CD4-positive, alpha-beta T cell (primary cell): Measurements from ENCODE around the gene N4BP2L1. TPM values are rescaled to one million over a fixed set of nuclear protein-coding genes. Genes with fewer than 3 reads are reported as not detected.
A peak's percentile ranks its signal among the peaks of the same experiment; 100 is the strongest.

Experiments
- ATAC-seq: fragments of 200-7000 bp; cut with Tn5 transposase; one replicate; pipeline ENCODE4 v1.10.0; 2022; ENCODE audit warnings: mild to moderate bottlenecking; ENCODE audit not compliant: poor library complexity
- CTCF ChIA-PET: fragments of 350-600 bp; sonication (Branson Sonifier 250); formaldehyde crosslinking; loops from one replicate; lab custom pipeline; 2021; ENCODE audit warnings: antibody characterized with exemption, inconsistent platforms; lab: Charles Lee
- POLR2A ChIA-PET: fragments of 350-600 bp; sonication (Branson Sonifier 250); formaldehyde crosslinking; loops from one replicate; lab custom pipeline; 2021; ENCODE audit warnings: antibody characterized with exemption, inconsistent platforms; lab: Charles Lee
- DNase-seq, 14 experiments: peaks; one replicate each; pipeline ENCODE4 v3.0.0-alpha.2; 2013 to 2020; ENCODE audit warnings: mixed read lengths in 2 of 14
- H3K27ac ChIP-seq, 2 donors: one replicate each; pipeline versions ENCODE4 v1.5.1 to v1.7.0; 2013; ENCODE audit warnings: low read length in 2 of 2, low read depth in 1 of 2, mild to moderate bottlenecking in 1 of 2
- H3K27me3 ChIP-seq, 2 experiments: 1 replicate in 1 of 2; 2 replicates in 1 of 2; pipeline versions ENCODE4 v1.6.1 to v1.7.0; 2013; ENCODE audit warnings: low read length in 2 of 2, control low read depth in 1 of 2, mild to moderate bottlenecking in 1 of 2, moderate library complexity in 1 of 2; ENCODE audit not compliant: insufficient read depth in 2 of 2, control insufficient read depth in 1 of 2
- H3K36me3 ChIP-seq: one replicate; pipeline ENCODE4 v1.6.1; 2013; ENCODE audit warnings: low read length, control low read depth; ENCODE audit not compliant: insufficient read depth
- H3K4me1 ChIP-seq: one replicate; pipeline ENCODE4 v1.6.1; 2013; ENCODE audit warnings: low read length, control low read depth; ENCODE audit not compliant: insufficient read depth
- H3K4me3 ChIP-seq: one replicate; pipeline ENCODE4 v1.5.1; 2013; ENCODE audit warnings: mild to moderate bottlenecking, low read length, moderate library complexity
- H3K9me3 ChIP-seq, 2 experiments: 1 replicate in 1 of 2; 2 replicates in 1 of 2; pipeline versions ENCODE4 v1.6.1 to v1.7.0; 2013; ENCODE audit warnings: low read length in 2 of 2, mild to moderate bottlenecking in 2 of 2, control low read depth in 1 of 2, moderate library complexity in 1 of 2; ENCODE audit not compliant: control insufficient read depth in 1 of 2, insufficient read depth in 1 of 2
- H3K27ac Mint-ChIP-seq: one replicate; pipeline ENCODE4 v1.8.0; 2020; ENCODE audit warnings: mixed read lengths
- H3K27me3 Mint-ChIP-seq: one replicate; pipeline ENCODE4 v1.8.0; 2021; ENCODE audit warnings: mixed read lengths
- H3K36me3 Mint-ChIP-seq: one replicate; pipeline ENCODE4 v1.8.0; 2021; ENCODE audit warnings: low read depth, mixed read lengths
- H3K4me1 Mint-ChIP-seq: one replicate; pipeline ENCODE4 v1.8.0; 2021; ENCODE audit warnings: low read depth, mixed read lengths
- H3K4me3 Mint-ChIP-seq: one replicate; pipeline ENCODE4 v1.8.0; 2020; ENCODE audit warnings: mild to moderate bottlenecking, mixed read lengths
- H3K9me3 Mint-ChIP-seq: one replicate; pipeline ENCODE4 v1.8.0; 2020; ENCODE audit warnings: mixed read lengths
- intact Hi-C, 2 experiments: fragments of 100-400 bp; cut with DNase I in 1 of 2; cut with micrococcal nuclease in 1 of 2; formaldehyde crosslinking; loops; one replicate each; pipeline versions ENCODE4 v1.15.1 to v1.9.0; 2023 to 2025; cut with DNase I, micrococcal nuclease
- polyA plus RNA-seq, 2 donors: library from polyadenylated mRNA; unstranded; fragments of 120-200 nt; gene quantifications; one replicate each; pipeline ENCODE4 v1.2.1, GENCODE V29; 2013
- total RNA-seq, 174 experiments: library from RNA in 2 of 174; stranded (reverse) in 2 of 174; gene quantifications; one replicate each; pipeline ENCODE4 v1.2.3 and lab custom pipeline; 2021 to 2026
- TF ChIP-seq, protein P1 (sequence below): fragments of 200-600 bp; IDR thresholded peaks from one replicate; pipeline ENCODE4 v1.8.0; 2022; ENCODE audit warnings: antibody characterized with exemption, mild to moderate bottlenecking

The N4BP2L1 gene
- total RNA-seq (10 to 100 TPM; 47.5 to 50.5 TPM), total RNA-seq (lab: John Stamatoyannopoulos, UW) (6.0 to 84.1 (median 35.1) reads per million in 172 experiments)
- polyA plus RNA-seq (2013, experiment 1 of 2): 51.8 TPM
- polyA plus RNA-seq (2013, experiment 2 of 2): 47.5 TPM

DNA sequence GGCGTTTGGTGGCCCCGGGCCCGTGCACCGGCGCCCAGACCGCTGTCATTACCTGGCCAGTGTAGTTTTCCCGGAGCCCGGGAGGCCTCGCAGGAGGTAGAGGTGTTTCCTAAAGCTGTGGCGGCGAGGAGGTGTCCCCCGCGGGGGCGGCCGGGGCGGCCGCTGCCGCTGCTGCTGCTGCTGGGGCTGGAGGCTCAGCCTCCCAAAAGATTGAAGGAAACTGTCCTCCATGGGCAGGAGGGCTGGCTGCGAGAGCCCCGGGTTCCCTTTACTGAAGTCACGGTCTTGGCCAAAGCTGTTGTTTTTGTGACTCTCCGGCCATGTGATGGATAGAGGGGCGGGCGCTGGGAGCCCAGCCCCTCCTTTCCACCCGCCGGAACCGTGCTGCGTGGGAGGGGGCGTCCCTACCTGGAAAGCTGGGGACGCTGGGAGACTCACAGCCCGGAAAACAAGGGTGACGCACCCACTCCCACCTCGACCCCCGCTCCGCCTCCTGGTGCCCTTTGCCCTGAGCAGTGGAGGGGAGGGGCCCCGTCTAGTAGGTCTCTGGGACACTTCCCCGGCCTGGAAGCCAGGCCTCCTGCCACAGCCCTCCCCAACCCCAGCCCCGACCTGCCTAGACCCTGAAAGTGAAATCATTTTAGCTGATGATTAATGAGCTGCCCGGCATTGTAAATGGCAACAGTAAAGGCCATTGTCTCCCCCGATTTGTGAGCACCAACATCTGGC lies at the start of gene N4BP2L1:
Gene N4BP2L1, minus strand, starts transcription at position 279 of the 729 bp plus-strand sequence. Its CDS starts 48 bp downstream, at position 231.
- Mint-ChIP-seq H3K27ac (peak within 1 kb of the TSS; percentile 96), H3K4me1 (peaks cover 45% of the 10 kb centered on the region), H3K27me3 (no peaks in the 10 kb centered on the region), H3K9me3 (no peaks in the 10 kb centered on the region), H3K36me3 (peaks cover 46% of the 10 kb centered on the region), H3K4me3 (peak within 1 kb of the TSS; percentile 96)
- no peaks in the 10 kb centered on the region for H3K9me3 ChIP-seq
- ChIA-PET POLR2A (interaction anchor here (0.8 to 4.5 kb wide), 17 partner anchors 8 to 1115 kb away, joined by 3 to 83 read pairs (median 5); partner anchors contain the start of genes BRCA2, N4BP2L2, PDS5B and ZAR1L), CTCF (interaction anchor here (1.5 to 2.3 kb wide), 2 partner anchors 158 to 1115 kb away, joined by 4 to 7 read pairs; partner anchors contain the start of gene PDS5B)
- intact Hi-C loops: loop anchor here (2.0 to 10.0 kb wide), 7 partner anchors 109 to 1266 kb away; partner anchors contain the start of genes HSPH1 (in 2 of the 2), N4BP2L2 (in 2 of the 2), BRCA2 (in 1 of the 2) and PDS5B (in 1 of the 2)
- TF ChIP-seq, protein P1, sequence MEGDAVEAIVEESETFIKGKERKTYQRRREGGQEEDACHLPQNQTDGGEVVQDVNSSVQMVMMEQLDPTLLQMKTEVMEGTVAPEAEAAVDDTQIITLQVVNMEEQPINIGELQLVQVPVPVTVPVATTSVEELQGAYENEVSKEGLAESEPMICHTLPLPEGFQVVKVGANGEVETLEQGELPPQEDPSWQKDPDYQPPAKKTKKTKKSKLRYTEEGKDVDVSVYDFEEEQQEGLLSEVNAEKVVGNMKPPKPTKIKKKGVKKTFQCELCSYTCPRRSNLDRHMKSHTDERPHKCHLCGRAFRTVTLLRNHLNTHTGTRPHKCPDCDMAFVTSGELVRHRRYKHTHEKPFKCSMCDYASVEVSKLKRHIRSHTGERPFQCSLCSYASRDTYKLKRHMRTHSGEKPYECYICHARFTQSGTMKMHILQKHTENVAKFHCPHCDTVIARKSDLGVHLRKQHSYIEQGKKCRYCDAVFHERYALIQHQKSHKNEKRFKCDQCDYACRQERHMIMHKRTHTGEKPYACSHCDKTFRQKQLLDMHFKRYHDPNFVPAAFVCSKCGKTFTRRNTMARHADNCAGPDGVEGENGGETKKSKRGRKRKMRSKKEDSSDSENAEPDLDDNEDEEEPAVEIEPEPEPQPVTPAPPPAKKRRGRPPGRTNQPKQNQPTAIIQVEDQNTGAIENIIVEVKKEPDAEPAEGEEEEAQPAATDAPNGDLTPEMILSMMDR: no peak
- ATAC-seq: peak; percentile 73
- no peaks in the 10 kb centered on the region for H3K27me3 ChIP-seq
- peaks cover 40% of the 10 kb centered on the region for H3K4me1 ChIP-seq
- peak within 1 kb of the TSS; percentile 79 for H3K4me3 ChIP-seq
- peaks cover 6% of the 10 kb centered on the region for H3K36me3 ChIP-seq
- peak; percentile 58 to 94 (median 78) for DNase-seq
- peak within 1 kb of the TSS; percentile 91 to 94 for H3K27ac ChIP-seq

DNA sequence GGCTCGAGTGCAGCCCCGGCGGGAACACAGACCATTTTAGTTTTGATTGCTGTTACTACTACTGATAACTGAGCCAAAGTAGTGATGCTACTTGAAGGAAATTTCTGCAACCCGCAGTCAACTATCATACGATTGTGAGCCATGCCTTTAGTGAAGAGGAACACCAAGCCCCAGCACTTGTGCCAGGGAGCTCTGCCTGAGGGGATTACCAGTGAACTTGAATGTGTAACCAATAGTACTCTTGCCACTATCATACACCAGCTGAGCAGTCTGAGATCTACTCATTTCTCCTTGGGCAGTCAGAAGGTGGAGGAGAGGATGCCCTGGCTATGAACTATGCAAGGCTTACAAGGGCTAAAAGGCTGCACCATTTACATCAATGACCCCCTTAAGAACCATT lies 49.0 kb upstream of the N4BP2L1 start:
- H3K27ac ChIP-seq: no peak overlapping the region
- DNase-seq: no peak
- no peaks in the 10 kb centered on the region for H3K27me3 Mint-ChIP-seq
- no peak overlapping the region for H3K4me3 Mint-ChIP-seq
- CTCF ChIA-PET: no interaction called here
- ATAC-seq: no peak
- H3K36me3 Mint-ChIP-seq: peaks cover 16% of the 10 kb centered on the region
- intact Hi-C loops: no loop called here
- no peak overlapping the region for H3K4me3 ChIP-seq
- H3K27me3 ChIP-seq: no peaks in the 10 kb centered on the region
- peaks cover 2% of the 10 kb centered on the region for H3K4me1 ChIP-seq
- POLR2A ChIA-PET: no interaction called here
- TF ChIP-seq, protein P1: no peak
- no peaks in the 10 kb centered on the region for H3K9me3 ChIP-seq
- peaks cover 5% of the 10 kb centered on the region for H3K36me3 ChIP-seq
- H3K9me3 Mint-ChIP-seq: no peaks in the 10 kb centered on the region
- H3K27ac Mint-ChIP-seq: no peak overlapping the region
- H3K4me1 Mint-ChIP-seq: peaks cover 6% of the 10 kb centered on the region

DNA sequence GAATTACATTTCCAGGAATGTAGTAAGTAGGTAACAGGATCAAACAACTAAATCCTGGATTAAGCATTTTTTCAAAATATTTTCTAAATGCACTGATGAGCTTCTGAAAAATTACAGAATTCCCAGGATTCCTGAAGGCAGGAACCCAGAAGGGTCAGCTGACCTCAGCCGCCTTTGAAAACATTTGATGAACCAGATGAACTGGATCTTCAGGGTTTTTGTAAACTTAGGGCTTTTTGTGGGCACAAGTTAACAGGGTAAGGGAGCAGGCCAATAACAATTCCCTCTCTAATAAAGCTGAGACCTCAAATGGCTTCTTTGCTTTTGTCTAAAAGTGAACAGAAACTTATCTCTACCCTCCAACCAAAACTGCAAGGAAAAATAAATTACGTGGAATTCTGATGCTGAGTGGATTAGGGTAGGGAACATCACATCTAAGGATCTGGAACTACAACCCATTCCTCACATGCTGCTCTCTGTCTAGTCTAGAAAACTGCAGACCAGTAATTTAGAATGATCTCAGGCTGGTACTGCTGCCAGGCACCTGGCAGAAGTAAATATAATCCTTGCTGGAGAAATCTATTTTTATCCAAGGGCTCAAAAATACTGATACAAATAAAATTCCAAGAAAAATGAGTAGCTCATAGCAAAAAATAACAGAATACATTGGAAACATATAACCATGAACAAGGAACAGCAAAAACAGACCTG lies 48.2 kb upstream of the N4BP2L1 start:
- Mint-ChIP-seq H3K27ac (no peak overlapping the region), H3K4me1 (peaks cover 8% of the 10 kb centered on the region), H3K27me3 (no peaks in the 10 kb centered on the region), H3K36me3 (peaks cover 16% of the 10 kb centered on the region), H3K9me3 (no peaks in the 10 kb centered on the region), H3K4me3 (no peak overlapping the region)
- CTCF ChIA-PET: no interaction called here
- DNase-seq (no peak), ATAC-seq (no peak)
- TF ChIP-seq, protein P1: no peak
- Histone ChIP-seq H3K27ac (no peak overlapping the region), H3K36me3 (peaks cover 5% of the 10 kb centered on the region), H3K4me1 (peaks cover 2% of the 10 kb centered on the region), H3K27me3 (no peaks in the 10 kb centered on the region), H3K4me3 (no peak overlapping the region), H3K9me3 (no peaks in the 10 kb centered on the region)
- intact Hi-C loops: no loop called here
- POLR2A ChIA-PET: no interaction called here
